Astrocyte of the spinal cord (primary cell): ENCODE results near the gene ATIC.

Experiments used
- DNase-seq: peaks from one replicate; pipeline ENCODE4 v3.0.0; 2011; ENCODE audit warnings: low read depth, low spot score
- H3K4me3 ChIP-seq: 2 replicates; pipeline ENCODE4 v1.5.1; 2011; ENCODE audit warnings: low read depth, mild to moderate bottlenecking, low read length, moderate library complexity
- CTCF ChIP-seq: IDR thresholded peaks from 2 replicates; pipeline ENCODE4 v1.5.1; 2012; ENCODE audit warnings: low read depth, mild to moderate bottlenecking, low read length, inconsistent platforms
- in situ Hi-C: cut with HindIII; loops from 2 replicates; pipeline ENCODE4 v1.10.0; 2017; ENCODE audit warnings: low sequenced_read_pairs

ATIC gene

GRCh38 chr2:215372968-215373649 lies 61.2 kb downstream of the ATIC start:
- DNase-seq, result no peak
- no peak for TF ChIP-seq CTCF
- in situ Hi-C loops, result no loop called here
- no peak overlapping the region for H3K4me3 ChIP-seq

- no peak for DNase-seq
- in situ Hi-C loops, result no loop called here
- TF ChIP-seq CTCF, result no peak
- no peak overlapping the region for H3K4me3 ChIP-seq
Measured at GRCh38 chr2:215374002-215374401, 62.1 kb downstream of the ATIC start.

GRCh38 chr2:215374642-215375466 lies 63.0 kb downstream of the ATIC start:
- in situ Hi-C loops, result no loop called here
- TF ChIP-seq CTCF, result no peak
- DNase-seq, result no peak
- no peak overlapping the region for H3K4me3 ChIP-seq

GRCh38 chr2:215375467-215375830 lies 63.6 kb downstream of the ATIC start:
- TF ChIP-seq CTCF, result no peak
- no peak overlapping the region for H3K4me3 ChIP-seq
- DNase-seq, result no peak
- in situ Hi-C loops, result no loop called here

GRCh38 chr2:215376103-215376780 lies 64.4 kb downstream of the ATIC start:
- no peak for DNase-seq
- no peak overlapping the region for H3K4me3 ChIP-seq
- in situ Hi-C loops, result no loop called here

More at GRCh38 chr2:215376103-215376780, 64.4 kb downstream of the ATIC start:
- TF ChIP-seq CTCF, result no peak
